ENCODE measurements around the gene HTT-AS. TPM values are rescaled to one million over a fixed set of nuclear protein-coding genes. Genes with fewer than 3 reads are reported as not detected.
A peak's percentile ranks its signal among the peaks of the same experiment; 100 is the strongest.
"Not testable (repeated sequence)": the region's sequence is repeated elsewhere in the genome, so short reads cannot be mapped to it uniquely, and the experiment has no call there.

HTT-AS gene
- total RNA-seq, 1 donor from 2014 or later, result not detected

DNA sequence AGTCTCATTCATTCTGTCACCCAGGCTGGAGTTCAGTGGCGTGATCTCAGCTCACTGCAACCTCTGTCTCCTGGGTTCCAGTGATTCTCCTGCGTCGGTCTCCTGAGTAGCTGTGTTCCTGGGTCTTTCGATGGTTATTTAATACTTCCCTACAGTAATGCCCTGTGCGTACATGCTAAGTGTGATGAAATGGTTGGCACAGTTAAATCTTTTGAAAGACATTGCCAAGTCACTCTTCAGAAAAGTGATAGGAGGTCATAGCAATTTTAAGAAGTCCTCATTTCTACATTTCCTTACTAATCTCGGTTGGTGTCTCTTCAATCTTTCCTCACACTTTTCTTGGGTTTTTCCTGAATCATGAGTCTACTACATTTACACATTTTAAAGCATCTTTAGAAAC is 14.4 kb downstream of the HTT-AS start:
- H3K4me1 Mint-ChIP-seq (ENCODE audit: unreplicated experiment), result peaks cover 3% of the 10 kb centered on the region
- no peaks in the 10 kb centered on the region for H3K36me3 Mint-ChIP-seq (ENCODE audit: low read depth, unreplicated experiment)
- no peak overlapping the region for H3K27ac Mint-ChIP-seq (ENCODE audit: unreplicated experiment)
- no peak overlapping the region for H3K4me3 Mint-ChIP-seq (ENCODE audit: unreplicated experiment)
- no peaks in the 10 kb centered on the region for H3K27me3 Mint-ChIP-seq (ENCODE audit: unreplicated experiment)
- no peak for DNase-seq (ENCODE audit: low spot score)
- TF ChIP-seq, protein P1, sequence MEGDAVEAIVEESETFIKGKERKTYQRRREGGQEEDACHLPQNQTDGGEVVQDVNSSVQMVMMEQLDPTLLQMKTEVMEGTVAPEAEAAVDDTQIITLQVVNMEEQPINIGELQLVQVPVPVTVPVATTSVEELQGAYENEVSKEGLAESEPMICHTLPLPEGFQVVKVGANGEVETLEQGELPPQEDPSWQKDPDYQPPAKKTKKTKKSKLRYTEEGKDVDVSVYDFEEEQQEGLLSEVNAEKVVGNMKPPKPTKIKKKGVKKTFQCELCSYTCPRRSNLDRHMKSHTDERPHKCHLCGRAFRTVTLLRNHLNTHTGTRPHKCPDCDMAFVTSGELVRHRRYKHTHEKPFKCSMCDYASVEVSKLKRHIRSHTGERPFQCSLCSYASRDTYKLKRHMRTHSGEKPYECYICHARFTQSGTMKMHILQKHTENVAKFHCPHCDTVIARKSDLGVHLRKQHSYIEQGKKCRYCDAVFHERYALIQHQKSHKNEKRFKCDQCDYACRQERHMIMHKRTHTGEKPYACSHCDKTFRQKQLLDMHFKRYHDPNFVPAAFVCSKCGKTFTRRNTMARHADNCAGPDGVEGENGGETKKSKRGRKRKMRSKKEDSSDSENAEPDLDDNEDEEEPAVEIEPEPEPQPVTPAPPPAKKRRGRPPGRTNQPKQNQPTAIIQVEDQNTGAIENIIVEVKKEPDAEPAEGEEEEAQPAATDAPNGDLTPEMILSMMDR (IDR thresholded peaks at IDR 0.05; ENCODE audit: unreplicated experiment), result no peak
- H3K9me3 Mint-ChIP-seq (ENCODE audit: unreplicated experiment), result peaks cover 11% of the 10 kb centered on the region

DNA sequence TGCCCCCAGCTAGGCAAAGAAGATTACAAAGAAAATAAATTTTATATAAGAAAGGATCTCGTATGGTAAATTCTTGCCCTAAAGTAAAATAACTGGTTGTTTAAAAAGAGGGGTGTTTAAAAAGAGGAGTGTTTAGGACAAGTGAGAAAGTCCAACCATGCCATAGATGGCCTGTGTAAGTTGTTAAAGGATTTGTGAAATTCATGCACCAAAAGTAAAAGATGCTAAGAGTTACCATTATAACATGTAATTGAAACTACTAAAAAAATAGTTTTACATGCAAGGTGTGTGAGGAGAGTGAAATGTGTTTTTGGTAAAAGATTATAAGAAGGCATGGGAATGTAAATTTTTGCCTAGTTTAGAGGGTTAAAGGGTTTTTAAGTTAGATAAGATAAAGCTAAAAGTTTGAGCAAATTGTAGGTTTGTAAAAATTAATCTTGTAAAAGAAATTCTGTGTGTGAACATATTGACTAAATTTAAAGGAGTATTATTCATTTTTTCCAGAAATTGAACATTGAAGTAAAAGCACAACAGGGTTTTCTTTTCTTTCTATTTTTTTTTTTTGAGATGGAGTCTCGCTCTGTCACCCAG is 20.1 kb downstream of the HTT-AS start:
- no peak overlapping the region for H3K4me3 Mint-ChIP-seq (ENCODE audit: unreplicated experiment)
- no peaks in the 10 kb centered on the region for H3K4me1 Mint-ChIP-seq (ENCODE audit: unreplicated experiment)
- no peaks in the 10 kb centered on the region for H3K36me3 Mint-ChIP-seq (ENCODE audit: low read depth, unreplicated experiment)
- TF ChIP-seq, protein P1 (IDR thresholded peaks at IDR 0.05; ENCODE audit: unreplicated experiment), result no peak
- H3K27ac Mint-ChIP-seq (ENCODE audit: unreplicated experiment), result no peak overlapping the region
- peaks cover 2% of the 10 kb centered on the region for H3K27me3 Mint-ChIP-seq (ENCODE audit: unreplicated experiment)
- peaks cover 16% of the 10 kb centered on the region for H3K9me3 Mint-ChIP-seq (ENCODE audit: unreplicated experiment)
- DNase-seq (ENCODE audit: low spot score), result no peak

DNA sequence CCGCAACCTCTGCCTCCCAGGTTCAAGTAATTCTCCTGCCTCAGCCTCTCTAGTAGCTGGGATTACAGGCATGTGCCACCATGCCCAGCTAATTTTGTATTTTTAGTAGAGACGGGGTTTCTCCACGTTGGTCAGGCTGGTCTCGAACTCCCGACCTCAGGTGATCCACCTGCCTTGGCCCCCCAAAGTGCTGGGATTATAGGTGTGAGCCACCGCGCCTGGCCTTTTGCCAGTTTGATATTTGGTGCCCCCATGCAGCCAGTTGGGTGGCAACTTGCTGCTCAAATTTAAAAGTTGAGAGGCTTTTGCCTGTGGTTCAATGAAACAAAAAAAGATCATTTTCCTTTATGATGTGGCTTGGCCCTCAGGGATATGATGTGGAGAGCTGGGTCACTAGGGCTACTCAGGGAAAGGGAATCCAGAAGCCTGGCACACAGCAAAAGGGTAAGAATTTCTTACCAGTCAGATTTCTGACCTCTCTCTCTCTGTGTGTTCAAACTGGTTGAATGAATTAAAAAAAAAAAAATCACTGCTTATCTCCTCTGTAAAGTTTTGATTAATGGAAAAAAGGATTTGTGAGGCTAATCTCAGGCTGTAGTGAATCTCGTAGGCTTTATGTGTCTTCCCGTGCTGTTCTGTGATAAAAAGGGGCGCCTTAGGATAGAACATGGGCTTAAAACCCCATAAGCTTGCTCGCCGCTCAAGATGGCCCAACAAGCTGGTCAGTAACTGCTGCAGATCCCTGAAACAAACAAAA is 23.0 kb downstream of the HTT-AS start:
- H3K4me3 Mint-ChIP-seq (ENCODE audit: unreplicated experiment); H3K4me1 Mint-ChIP-seq (ENCODE audit: unreplicated experiment); H3K36me3 Mint-ChIP-seq (ENCODE audit: low read depth, unreplicated experiment); DNase-seq (ENCODE audit: low spot score); H3K27ac Mint-ChIP-seq (ENCODE audit: unreplicated experiment); H3K27me3 Mint-ChIP-seq (ENCODE audit: unreplicated experiment): not testable (repeated sequence)
- peaks cover 11% of the 10 kb centered on the region for H3K9me3 Mint-ChIP-seq (ENCODE audit: unreplicated experiment)

DNA sequence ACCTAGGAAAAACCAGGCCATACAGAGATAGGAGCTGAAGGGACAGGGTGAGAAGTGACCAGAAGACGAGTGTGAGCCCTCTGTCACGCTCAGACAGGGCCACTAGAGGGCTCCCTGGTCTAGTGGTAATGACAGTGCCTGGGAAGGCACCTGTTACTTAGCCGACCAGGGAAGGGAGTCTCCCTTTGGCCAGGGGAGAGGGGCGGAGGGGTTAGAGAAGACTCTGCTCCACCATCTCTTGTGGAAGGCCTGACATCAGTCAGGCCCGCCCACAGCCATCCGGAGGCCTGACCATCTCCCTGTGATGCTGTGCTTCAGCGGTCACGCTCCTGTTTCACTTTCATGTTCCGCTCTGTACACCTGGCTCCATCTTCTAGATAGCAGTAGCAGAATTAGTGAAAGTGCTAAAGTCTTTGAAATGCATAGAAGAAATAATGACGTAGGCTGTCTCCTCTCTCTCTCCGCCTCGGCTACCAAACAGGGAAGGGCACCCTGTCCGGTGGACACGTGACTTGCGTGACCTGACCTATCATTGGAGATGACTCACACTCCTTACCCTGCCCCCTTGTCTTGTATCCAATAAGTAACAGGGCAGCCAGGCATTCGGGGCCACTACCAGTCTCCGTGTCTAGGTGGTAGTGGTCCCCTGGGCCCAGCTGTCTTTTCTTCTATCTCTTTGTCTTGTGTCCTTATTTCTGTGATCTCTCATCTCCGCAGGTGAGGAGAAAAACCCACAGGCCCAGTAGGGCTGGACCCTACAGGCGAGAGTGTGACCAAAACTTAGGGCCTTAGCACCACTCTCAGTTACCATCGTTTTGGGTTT is 26.7 kb downstream of the HTT-AS start:
- H3K27me3 Mint-ChIP-seq (ENCODE audit: unreplicated experiment), result peaks cover 2% of the 10 kb centered on the region
- TF ChIP-seq, protein P1 (IDR thresholded peaks at IDR 0.05; ENCODE audit: unreplicated experiment), result peak; percentile 51
- H3K4me1 Mint-ChIP-seq (ENCODE audit: unreplicated experiment), result no peaks in the 10 kb centered on the region
- H3K4me3 Mint-ChIP-seq (ENCODE audit: unreplicated experiment), result no peak overlapping the region
- no peaks in the 10 kb centered on the region for H3K36me3 Mint-ChIP-seq (ENCODE audit: low read depth, unreplicated experiment)
- no peaks in the 10 kb centered on the region for H3K9me3 Mint-ChIP-seq (ENCODE audit: unreplicated experiment)
- no peak overlapping the region for H3K27ac Mint-ChIP-seq (ENCODE audit: unreplicated experiment)
- DNase-seq (ENCODE audit: low spot score), result peak; percentile 71

DNA sequence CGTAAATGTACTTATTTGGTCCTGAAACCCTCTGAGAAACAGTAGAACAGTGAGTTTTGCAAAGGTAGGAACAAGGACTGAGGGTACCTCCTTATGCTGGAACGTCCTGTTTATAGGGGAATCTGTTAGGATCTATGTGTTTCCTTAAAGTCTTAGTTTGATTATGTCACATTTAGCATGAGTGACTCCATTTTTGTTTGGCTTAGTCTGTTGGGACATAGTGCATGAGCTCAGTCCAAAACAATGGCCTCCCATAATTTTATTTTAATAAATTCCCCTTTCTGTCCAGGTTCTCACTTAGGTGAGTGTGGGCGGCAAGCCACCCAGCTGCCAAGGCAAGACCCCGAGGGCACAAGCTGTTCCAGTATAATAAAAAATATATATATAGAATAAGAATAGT is 27.7 kb downstream of the HTT-AS start:
- no peak overlapping the region for H3K4me3 Mint-ChIP-seq (ENCODE audit: unreplicated experiment)
- no peak for DNase-seq (ENCODE audit: low spot score)
- no peak overlapping the region for H3K27ac Mint-ChIP-seq (ENCODE audit: unreplicated experiment)

More for the DNA sequence above, 27.7 kb downstream of the HTT-AS start:
- Mint-ChIP-seq H3K4me1 (ENCODE audit: unreplicated experiment) (no peaks in the 10 kb centered on the region), H3K9me3 (ENCODE audit: unreplicated experiment) (no peaks in the 10 kb centered on the region), H3K27me3 (ENCODE audit: unreplicated experiment) (peaks cover 2% of the 10 kb centered on the region), H3K36me3 (ENCODE audit: low read depth, unreplicated experiment) (no peaks in the 10 kb centered on the region)
- TF ChIP-seq, protein P1 (IDR thresholded peaks at IDR 0.05; ENCODE audit: unreplicated experiment), result no peak
